ENCODE data around the gene BICDL2.
A peak's percentile ranks its signal among the peaks of the same experiment; 100 is the strongest.

Gene BICDL2

GRCh38 chr16:3010510-3010909, 26.2 kb downstream of the BICDL2 start:
- DNase-seq (ENCODE audit: low read depth in 2 of 2) = no peak

- no peak for DNase-seq (ENCODE audit: low read depth in 2 of 2)
These were observed 27.0 kb downstream of the BICDL2 start for GRCh38 chr16:3009568-3010390.

GRCh38 chr16:3008690-3009037, 28.1 kb downstream of the BICDL2 start:
- DNase-seq (ENCODE audit: low read depth in 2 of 2) = no peak

- DNase-seq (ENCODE audit: low read depth in 2 of 2) = no peak
These were observed 28.6 kb downstream of the BICDL2 start for GRCh38 chr16:3007957-3008689.

GRCh38 chr16:3007059-3007956, 29.4 kb downstream of the BICDL2 start:
- DNase-seq (ENCODE audit: low read depth in 2 of 2) = no peak

- DNase-seq (ENCODE audit: low read depth in 2 of 2) = no peak
These were observed 31.9 kb downstream of the BICDL2 start for GRCh38 chr16:3004781-3005284.

- no peak for DNase-seq (ENCODE audit: low read depth in 2 of 2)
These were observed 32.4 kb downstream of the BICDL2 start for GRCh38 chr16:3004319-3004718.

- DNase-seq (ENCODE audit: low read depth in 2 of 2) = peak; percentile 93 to 96
These were observed 33.0 kb downstream of the BICDL2 start for GRCh38 chr16:3003582-3004270.

- no peak for DNase-seq (ENCODE audit: low read depth in 2 of 2)
These were observed 35.4 kb downstream of the BICDL2 start for GRCh38 chr16:3001316-3001715.

- no peak for DNase-seq (ENCODE audit: low read depth in 2 of 2)
These were observed 36.2 kb downstream of the BICDL2 start for GRCh38 chr16:3000540-3000939.

GRCh38 chr16:2999929-3000328, 36.8 kb downstream of the BICDL2 start:
- DNase-seq (ENCODE audit: low read depth in 2 of 2) = no peak

GRCh38 chr16:2996298-2996697, 40.4 kb downstream of the BICDL2 start:
- no peak for DNase-seq (ENCODE audit: low read depth in 2 of 2)

- DNase-seq (ENCODE audit: low read depth in 2 of 2) = no peak
These were observed 44.2 kb downstream of the BICDL2 start for GRCh38 chr16:2992383-2993081.

GRCh38 chr16:2991566-2992261, 45.0 kb downstream of the BICDL2 start:
- DNase-seq (ENCODE audit: low read depth in 2 of 2) = no peak

GRCh38 chr16:2990891-2991290, 45.9 kb downstream of the BICDL2 start:
- no peak for DNase-seq (ENCODE audit: low read depth in 2 of 2)

GRCh38 chr16:2988590-2989099, 48.1 kb downstream of the BICDL2 start:
- DNase-seq (ENCODE audit: low read depth in 2 of 2) = no peak

GRCh38 chr16:2987833-2988232, 48.9 kb downstream of the BICDL2 start:
- DNase-seq (ENCODE audit: low read depth in 2 of 2) = no peak

- no peak for DNase-seq (ENCODE audit: low read depth in 2 of 2)
These were observed 49.5 kb downstream of the BICDL2 start for GRCh38 chr16:2987286-2987685.

- DNase-seq (ENCODE audit: low read depth in 2 of 2) = no peak
These were observed 50.0 kb downstream of the BICDL2 start for GRCh38 chr16:2986623-2987188.
